HFFc6 (cell line): ENCODE measurements around the gene IER3. TPM values are rescaled to one million over a fixed set of nuclear protein-coding genes. Genes with fewer than 3 reads are reported as not detected.
"Not testable (repeated sequence)": the region's sequence is repeated elsewhere in the genome, so short reads cannot be mapped to it uniquely, and the experiment has no call there.

Experiments
- DNase-seq: peaks from one replicate; pipeline ENCODE4 v3.0.0-alpha.2; 2018
- H3K27ac Mint-ChIP-seq: 2 replicates; pipeline ENCODE4 v1.8.0; 2020; ENCODE audit warnings: mild to moderate bottlenecking, mixed read lengths
- H3K27me3 Mint-ChIP-seq: 2 replicates; pipeline ENCODE4 v1.8.0; 2021; ENCODE audit warnings: mild to moderate bottlenecking, moderate library complexity, mixed read lengths; ENCODE audit not compliant: insufficient read depth
- H3K36me3 Mint-ChIP-seq: 2 replicates; pipeline ENCODE4 v1.8.0; 2021; ENCODE audit warnings: low read depth, mixed read lengths
- H3K4me1 Mint-ChIP-seq: 2 replicates; pipeline ENCODE4 v1.8.0; 2020; ENCODE audit warnings: low read depth, mixed read lengths
- H3K4me3 Mint-ChIP-seq: 2 replicates; pipeline ENCODE4 v1.8.0; 2020; ENCODE audit warnings: mild to moderate bottlenecking, moderate library complexity, mixed read lengths
- H3K9me3 Mint-ChIP-seq: 2 replicates; pipeline ENCODE4 v1.8.0; 2020; ENCODE audit warnings: mild to moderate bottlenecking, mixed read lengths
- total RNA-seq, 6 experiments: library from RNA; stranded (reverse); fragmentation: NEBNext Ultra II Directional; extraction: Animal tissue kit (Norgen Biotek cat#: 25700); gene quantifications; 2 replicates in 1 of 6; 3 replicates in 5 of 6; pipeline ENCODE4 v1.2.3, GENCODE V29; 2021
- TF ChIP-seq, protein P1 (sequence below): fragments of 200-600 bp; sonication (generic); IDR thresholded peaks from 2 replicates; pipeline ENCODE4 v1.5.0; 2021; ENCODE audit warnings: antibody characterized with exemption, mild to moderate bottlenecking

IER3 gene
- total RNA-seq, 6 experiments from 2014 or later = 38.1 to 62.4 (median 60.2) TPM

DNA sequence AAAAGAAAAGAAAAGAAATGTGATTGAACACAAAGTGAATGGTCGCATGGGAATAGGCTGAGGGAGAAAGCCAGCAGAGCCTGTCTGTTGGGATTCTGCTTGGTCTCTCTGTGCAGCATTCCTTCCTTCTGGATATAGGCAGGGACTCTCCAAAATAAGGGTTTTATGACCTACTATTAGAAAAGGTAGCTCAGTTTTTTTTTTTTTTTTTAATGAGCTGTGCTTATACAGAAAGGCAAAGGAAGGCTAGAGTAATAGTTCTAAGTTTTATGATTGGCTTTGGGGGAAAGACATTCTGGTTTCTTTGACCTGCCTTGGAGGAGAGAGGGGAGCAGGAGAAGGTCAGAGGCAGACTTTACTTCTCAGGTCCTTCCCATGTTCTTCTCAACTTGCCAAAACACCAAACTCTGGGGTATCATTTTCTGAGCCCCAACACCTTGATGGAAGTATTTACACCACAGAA lies 18.8 kb upstream of the IER3 start:
- DNase-seq = no peak
- peak overlapping the region; percentile 70; the same call in 1 of the 2 replicates for H3K27ac Mint-ChIP-seq
- no peaks in the 10 kb centered on the region for H3K9me3 Mint-ChIP-seq
- peaks cover 2% of the 10 kb centered on the region; the same call in 1 of the 2 replicates for H3K27me3 Mint-ChIP-seq
- peaks cover 80% of the 10 kb centered on the region for H3K4me1 Mint-ChIP-seq
- TF ChIP-seq, protein P1, sequence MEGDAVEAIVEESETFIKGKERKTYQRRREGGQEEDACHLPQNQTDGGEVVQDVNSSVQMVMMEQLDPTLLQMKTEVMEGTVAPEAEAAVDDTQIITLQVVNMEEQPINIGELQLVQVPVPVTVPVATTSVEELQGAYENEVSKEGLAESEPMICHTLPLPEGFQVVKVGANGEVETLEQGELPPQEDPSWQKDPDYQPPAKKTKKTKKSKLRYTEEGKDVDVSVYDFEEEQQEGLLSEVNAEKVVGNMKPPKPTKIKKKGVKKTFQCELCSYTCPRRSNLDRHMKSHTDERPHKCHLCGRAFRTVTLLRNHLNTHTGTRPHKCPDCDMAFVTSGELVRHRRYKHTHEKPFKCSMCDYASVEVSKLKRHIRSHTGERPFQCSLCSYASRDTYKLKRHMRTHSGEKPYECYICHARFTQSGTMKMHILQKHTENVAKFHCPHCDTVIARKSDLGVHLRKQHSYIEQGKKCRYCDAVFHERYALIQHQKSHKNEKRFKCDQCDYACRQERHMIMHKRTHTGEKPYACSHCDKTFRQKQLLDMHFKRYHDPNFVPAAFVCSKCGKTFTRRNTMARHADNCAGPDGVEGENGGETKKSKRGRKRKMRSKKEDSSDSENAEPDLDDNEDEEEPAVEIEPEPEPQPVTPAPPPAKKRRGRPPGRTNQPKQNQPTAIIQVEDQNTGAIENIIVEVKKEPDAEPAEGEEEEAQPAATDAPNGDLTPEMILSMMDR = no peak
- H3K36me3 Mint-ChIP-seq = no peaks in the 10 kb centered on the region
- H3K4me3 Mint-ChIP-seq = no peak overlapping the region

DNA sequence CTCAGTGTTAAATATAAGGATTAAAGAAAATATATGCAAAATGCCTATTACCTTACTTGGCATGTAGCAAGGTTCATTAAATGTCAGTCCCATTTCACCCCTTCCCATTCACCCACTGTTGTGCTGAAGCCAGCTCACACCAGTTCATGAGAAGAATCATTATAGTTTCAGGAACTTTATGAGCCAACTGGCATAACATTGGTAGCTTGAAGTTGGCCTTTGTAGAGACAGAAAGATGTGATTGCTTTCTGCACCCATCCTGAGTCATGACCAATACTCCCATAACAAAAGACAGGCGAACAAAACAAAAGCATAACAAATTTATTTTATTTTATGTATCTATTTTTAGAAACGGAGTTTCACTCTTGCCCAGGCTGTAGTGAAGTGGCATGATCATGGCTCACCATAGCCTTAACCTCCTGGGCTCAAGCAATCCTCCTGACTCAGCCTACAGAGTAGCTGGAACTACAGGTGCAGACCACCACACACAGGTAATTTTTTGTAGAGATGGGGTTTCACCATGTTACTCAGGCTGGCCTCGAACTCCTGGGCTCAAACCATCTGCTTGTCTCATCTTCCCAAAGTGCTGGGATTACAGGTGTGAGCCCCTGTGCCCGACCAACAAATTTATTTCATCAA lies 17.6 kb upstream of the IER3 start:
- Mint-ChIP-seq H3K27ac (peak overlapping the region; percentile 19; the same call in 1 of the 2 replicates), H3K9me3 (no peaks in the 10 kb centered on the region), H3K36me3 (no peaks in the 10 kb centered on the region), H3K27me3 (no peaks in the 10 kb centered on the region; the same call in 1 of the 2 replicates), H3K4me3 (no peak overlapping the region), H3K4me1 (peaks cover 77% of the 10 kb centered on the region)
- DNase-seq = no peak
- TF ChIP-seq, protein P1 = no peak

DNA sequence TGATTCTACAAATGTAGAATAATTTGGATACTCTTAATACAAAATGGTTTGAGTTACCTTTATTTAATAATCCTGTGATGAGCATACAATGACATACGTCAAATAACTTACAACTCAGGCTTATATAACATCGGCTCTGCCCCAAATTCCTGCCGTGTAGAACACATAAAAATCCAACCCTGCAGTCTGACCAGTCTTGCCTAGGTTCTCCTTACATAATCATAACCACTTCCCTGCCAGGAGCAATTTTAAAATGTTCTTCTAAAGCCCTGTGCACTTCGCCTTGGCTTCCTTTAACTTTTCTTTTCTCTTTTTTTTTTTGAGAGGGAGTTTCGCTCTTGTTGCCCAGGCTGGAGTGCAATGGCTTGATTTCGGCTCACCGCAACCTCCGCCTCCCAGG lies 16.2 kb upstream of the IER3 start:
- peak overlapping the region; percentile 92 for H3K27ac Mint-ChIP-seq

DNA sequence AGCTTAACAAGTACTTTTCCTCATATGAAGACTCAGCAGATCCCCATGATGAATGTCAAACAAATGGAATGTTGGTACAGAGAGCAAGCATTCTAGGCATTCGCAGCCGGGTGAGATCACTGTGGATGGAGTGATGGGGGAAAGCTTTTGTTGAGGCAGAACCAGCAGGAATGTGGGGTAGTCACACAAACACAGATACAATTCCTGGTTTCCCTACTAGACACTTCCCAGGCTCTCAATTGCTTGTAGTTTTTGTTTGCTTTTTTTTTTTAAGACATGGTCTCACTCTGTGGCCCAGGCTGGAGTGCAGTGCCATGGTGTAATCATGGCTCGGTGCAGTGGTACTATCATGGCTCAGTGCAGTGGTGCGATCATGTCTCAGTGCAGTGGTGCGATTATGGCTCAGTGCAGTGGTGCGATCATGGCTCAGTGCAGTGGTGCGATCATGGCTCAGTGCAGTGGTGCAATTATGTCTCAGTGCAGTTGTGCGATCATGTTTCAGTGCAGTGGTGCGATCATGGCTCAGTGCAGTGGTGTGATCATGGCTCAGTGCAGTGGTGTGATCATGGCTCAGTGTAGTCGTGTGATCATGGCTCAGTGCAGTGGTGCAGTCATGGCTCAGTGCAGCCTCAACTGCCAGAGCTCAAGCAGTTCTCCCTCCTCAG lies 15.4 kb upstream of the IER3 start:
- Mint-ChIP-seq H3K4me1 (peaks cover 68% of the 10 kb centered on the region), H3K4me3 (peak overlapping the region; percentile 41), H3K9me3 (no peaks in the 10 kb centered on the region)

More for the DNA sequence above, 16.2 kb upstream of the IER3 start:
- Mint-ChIP-seq H3K4me3 (no peak overlapping the region), H3K4me1 (peaks cover 70% of the 10 kb centered on the region), H3K27me3 (no peaks in the 10 kb centered on the region; the same call in 1 of the 2 replicates), H3K36me3 (no peaks in the 10 kb centered on the region), H3K9me3 (no peaks in the 10 kb centered on the region)
- no peak for DNase-seq
- TF ChIP-seq, protein P1 = no peak

DNA sequence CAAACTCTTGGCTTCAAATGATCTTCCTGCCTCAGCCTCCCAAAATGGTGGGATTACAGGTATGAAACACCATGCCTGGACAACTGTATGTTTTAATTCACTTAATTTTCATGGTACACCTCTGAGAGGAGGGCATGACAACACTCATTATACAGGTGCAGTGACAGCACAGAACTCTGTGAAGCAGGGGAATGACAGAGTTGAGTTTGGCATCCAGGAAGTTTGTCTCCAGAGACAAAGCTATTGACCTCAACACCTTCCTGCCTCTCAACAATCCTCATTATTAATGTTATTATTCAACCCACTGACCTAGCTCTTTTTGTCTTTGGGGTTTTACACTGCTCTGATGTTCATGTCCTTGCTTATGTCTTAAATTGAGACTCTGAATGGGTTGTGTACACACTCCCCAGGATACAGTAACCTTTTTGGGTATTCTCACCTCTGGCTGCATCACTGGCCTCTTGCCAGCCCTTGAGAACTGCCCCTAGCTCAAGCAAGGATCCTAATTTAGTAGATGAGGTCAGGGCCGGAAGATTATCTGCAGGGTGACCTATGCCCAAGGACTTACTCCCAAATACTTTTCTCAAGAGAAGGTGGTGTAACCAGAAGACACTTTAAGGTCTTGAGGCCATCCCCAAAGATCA lies 13.0 kb upstream of the IER3 start:
- no peak overlapping the region for H3K4me3 Mint-ChIP-seq
- H3K27me3 Mint-ChIP-seq = no peaks in the 10 kb centered on the region; the same call in 1 of the 2 replicates
- peak overlapping the region; percentile 60 for H3K27ac Mint-ChIP-seq
- no peaks in the 10 kb centered on the region for H3K36me3 Mint-ChIP-seq
- no peak for DNase-seq
- TF ChIP-seq, protein P1 = no peak
- H3K9me3 Mint-ChIP-seq = no peaks in the 10 kb centered on the region
- peaks cover 75% of the 10 kb centered on the region for H3K4me1 Mint-ChIP-seq

More for the DNA sequence above, 15.4 kb upstream of the IER3 start:
- Mint-ChIP-seq H3K27ac (peak overlapping the region; percentile 92), H3K36me3 (no peaks in the 10 kb centered on the region), H3K27me3 (no peaks in the 10 kb centered on the region; the same call in 1 of the 2 replicates)
- DNase-seq = peak; percentile 93
- TF ChIP-seq, protein P1 = no peak

DNA sequence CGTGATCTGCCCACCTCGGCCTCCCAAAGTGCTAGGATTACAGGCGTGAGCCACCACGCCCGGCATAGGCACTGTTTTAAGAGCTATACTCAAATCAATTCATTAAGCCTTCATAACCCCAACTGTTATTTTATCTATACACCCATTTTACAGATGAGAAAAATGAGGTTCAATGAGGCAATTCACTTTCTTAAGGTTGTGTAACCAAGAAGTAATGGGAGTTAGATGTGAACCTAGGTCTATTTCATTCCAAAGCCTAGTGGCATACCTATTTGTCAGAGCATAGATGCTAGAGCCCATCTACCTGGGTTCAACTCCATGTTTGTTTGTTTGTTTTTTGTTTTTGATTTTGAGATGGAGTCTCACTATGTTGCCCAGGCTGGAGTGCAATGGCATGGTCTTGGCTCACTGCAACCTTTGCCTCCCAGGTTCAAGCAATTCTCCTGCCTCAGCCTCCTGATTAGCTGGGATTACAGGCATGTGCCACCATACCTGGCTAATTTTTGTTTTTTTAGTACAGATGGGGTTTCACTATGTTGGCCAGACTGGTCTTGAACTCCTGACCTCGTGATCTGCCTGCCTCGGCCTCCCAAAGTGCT lies 12.2 kb upstream of the IER3 start:
- DNase-seq, H3K27me3 Mint-ChIP-seq, H3K4me3 Mint-ChIP-seq, H3K9me3 Mint-ChIP-seq, H3K36me3 Mint-ChIP-seq, H3K27ac Mint-ChIP-seq: not testable (repeated sequence)
- peaks cover 79% of the 10 kb centered on the region for H3K4me1 Mint-ChIP-seq
